Measurements from ENCODE around the gene LRRC8E. TPM values are rescaled to one million over a fixed set of nuclear protein-coding genes. Genes with fewer than 3 reads are reported as not detected.
"Not testable (repeated sequence)": the region's sequence is repeated elsewhere in the genome, so short reads cannot be mapped to it uniquely, and the experiment has no call there.

Gene LRRC8E
- total and polyA plus RNA-seq, 10 of the 15 experiments (the other 5 are each of a cell fraction or from before 2014, with no cell fraction given), result 0.04 to 0.32 (median 0.25) TPM; not detected in 7

DNA sequence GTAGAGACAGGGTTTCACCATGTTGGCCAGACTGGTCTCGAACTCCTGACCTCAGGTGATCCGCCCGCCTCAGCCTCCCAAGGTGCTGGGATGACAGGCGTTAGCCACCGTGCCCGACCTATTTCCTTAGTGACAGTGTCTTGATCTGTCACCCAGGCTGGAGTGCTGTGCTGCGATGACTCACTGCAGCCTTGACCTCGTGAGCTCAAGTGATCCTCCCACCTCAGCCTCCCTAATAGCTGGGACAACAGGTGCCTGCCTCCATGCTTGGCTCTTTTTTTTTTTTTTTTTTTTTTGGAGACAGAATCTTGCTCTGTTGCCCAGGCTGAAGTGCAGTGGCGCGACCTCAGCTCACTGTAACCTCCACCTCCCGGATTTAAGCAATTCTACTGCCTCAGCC, 41.7 kb downstream of the LRRC8E start:
- H3K9me3 ChIP-seq (replicated peaks; ENCODE audit: control insufficient read depth, insufficient read depth, low read length); H2AFZ ChIP-seq (ENCODE audit: control insufficient read depth, low read depth, low read length); H3K27ac ChIP-seq (ENCODE audit: control insufficient read depth, insufficient read depth); H3K27me3 ChIP-seq (replicated peaks in 1 of 2; ENCODE audit: control insufficient read depth in 2 of 2, insufficient read depth in 2 of 2, low read length in 1 of 2); BruUV-seq (replicated peaks); H3K9ac ChIP-seq (ENCODE audit: control insufficient read depth, insufficient read depth, low read length); ATAC-seq; H3K4me3 ChIP-seq; H3K79me2 ChIP-seq (ENCODE audit: control insufficient read depth, insufficient read depth, low read length); FAIRE-seq; intact Hi-C loops (cut with micrococcal nuclease; ENCODE audit: unreplicated experiment); H3K4me1 ChIP-seq (ENCODE audit: control insufficient read depth, insufficient read depth, low read length); in situ Hi-C loops (cut with MboI); DNase-seq (ENCODE audit: low read depth, low spot score); H4K20me1 ChIP-seq (ENCODE audit: control insufficient read depth, insufficient read depth); H3K4me2 ChIP-seq (ENCODE audit: control insufficient read depth, insufficient read depth): not testable (repeated sequence)
- CTCF ChIA-PET, result interaction anchor here (1.4 to 4.4 kb wide), 4 partner anchors 14 to 250 kb away, joined by 4 to 44 read pairs (median 6); partner anchors contain the start of genes TIMM44 and TRAPPC5
- 82% methylated on average over 11 of the region's 11 CpGs for WGBS (ENCODE audit: insufficient coverage, insufficient replicate concordance, low lambda C conversion rate, missing lambda C conversion rate)
- peaks cover 7 to 36% of the 10 kb centered on the region in 2 experiments; a peak in 3 of 4 replicates for H3K36me3 ChIP-seq (ENCODE audit: control insufficient read depth in 2 of 2, insufficient read depth in 2 of 2, low read length in 1 of 2)
- SMC1A ChIA-PET (ENCODE audit: uncharacterized antibody, unreplicated experiment), result interaction anchor here (2.2 kb wide), 1 partner anchor 14 kb away, joined by 10 read pairs; the partner anchor contains the start of gene TIMM44
- RAD21 ChIA-PET (ENCODE audit: unreplicated experiment), result interaction anchor here (0.6 to 0.7 kb wide), 2 partner anchors 13 to 831 kb away, joined by 3 read pairs; partner anchors contain the start of gene TIMM44
- POLR2A ChIA-PET, result interaction anchor here (0.7 to 1.7 kb wide), 3 partner anchors 9 to 58 kb away, joined by 4 to 13 read pairs (median 6); partner anchors contain the start of gene TIMM44

- intact Hi-C loops (cut with micrococcal nuclease; ENCODE audit: unreplicated experiment), result no loop called here
- Histone ChIP-seq H3K4me3 (no peak overlapping the region), H3K9ac (ENCODE audit: control insufficient read depth, insufficient read depth, low read length) (no peak overlapping the region), H3K4me1 (ENCODE audit: control insufficient read depth, insufficient read depth, low read length) (no peaks in the 10 kb centered on the region; the same call in 1 of the 2 replicates), H3K79me2 (ENCODE audit: control insufficient read depth, insufficient read depth, low read length) (no peaks in the 10 kb centered on the region), H3K4me2 (ENCODE audit: control insufficient read depth, insufficient read depth) (no peak overlapping the region), H3K27me3 (replicated peaks in 1 of 2; ENCODE audit: control insufficient read depth in 2 of 2, insufficient read depth in 2 of 2, low read length in 1 of 2) (no peaks in the 10 kb centered on the region), H3K27ac (ENCODE audit: control insufficient read depth, insufficient read depth) (no peak overlapping the region), H3K36me3 (ENCODE audit: control insufficient read depth in 2 of 2, insufficient read depth in 2 of 2, low read length in 1 of 2) (peaks cover 7 to 40% of the 10 kb centered on the region in 2 experiments; a peak in 3 of 4 replicates), H4K20me1 (ENCODE audit: control insufficient read depth, insufficient read depth) (no peaks in the 10 kb centered on the region; the same call in 1 of the 2 replicates), H3K9me3 (replicated peaks; ENCODE audit: control insufficient read depth, insufficient read depth, low read length) (no peaks in the 10 kb centered on the region), H2AFZ (ENCODE audit: control insufficient read depth, low read depth, low read length) (no peak overlapping the region)
- ATAC-seq, result no peak
- ChIA-PET SMC1A (ENCODE audit: uncharacterized antibody, unreplicated experiment) (interaction anchor here (1.2 kb wide), 1 partner anchor 13 kb away, joined by 3 read pairs; no protein-coding TSS in a partner anchor), RAD21 (ENCODE audit: unreplicated experiment) (interaction anchor here (0.6 to 0.7 kb wide), 2 partner anchors 13 to 832 kb away, joined by 3 read pairs; partner anchors contain the start of gene TIMM44), POLR2A (interaction anchor here (0.7 to 1.4 kb wide), 2 partner anchors 13 to 58 kb away, joined by 6 to 13 read pairs; partner anchors contain the start of gene TIMM44), CTCF (interaction anchor here (1.0 to 4.4 kb wide), 5 partner anchors 13 to 250 kb away, joined by 3 to 44 read pairs (median 4); partner anchors contain the start of genes TIMM44 and TRAPPC5)
- FAIRE-seq, result no peak
- DNase-seq (ENCODE audit: low read depth, low spot score), result no peak
- in situ Hi-C loops (cut with MboI), result no loop called here
- 85% methylated on average over 5 of the region's 7 CpGs for WGBS (ENCODE audit: insufficient coverage, insufficient replicate concordance, low lambda C conversion rate, missing lambda C conversion rate)
- no TSS peak for BruUV-seq (replicated peaks)
- TF ChIP-seq IKZF2 (IDR thresholded peaks at IDR 0.05), result no peak
- no peak for TF ChIP-seq EP300 (IDR thresholded peaks at IDR 0.05; ENCODE audit: borderline replicate concordance in 1 of 2, control insufficient read depth in 1 of 2, low read depth in 2 of 2, low read length in 2 of 2)
- TF ChIP-seq JUNB (IDR thresholded peaks at IDR 0.05), result no peak
- TF ChIP-seq, protein P1, sequence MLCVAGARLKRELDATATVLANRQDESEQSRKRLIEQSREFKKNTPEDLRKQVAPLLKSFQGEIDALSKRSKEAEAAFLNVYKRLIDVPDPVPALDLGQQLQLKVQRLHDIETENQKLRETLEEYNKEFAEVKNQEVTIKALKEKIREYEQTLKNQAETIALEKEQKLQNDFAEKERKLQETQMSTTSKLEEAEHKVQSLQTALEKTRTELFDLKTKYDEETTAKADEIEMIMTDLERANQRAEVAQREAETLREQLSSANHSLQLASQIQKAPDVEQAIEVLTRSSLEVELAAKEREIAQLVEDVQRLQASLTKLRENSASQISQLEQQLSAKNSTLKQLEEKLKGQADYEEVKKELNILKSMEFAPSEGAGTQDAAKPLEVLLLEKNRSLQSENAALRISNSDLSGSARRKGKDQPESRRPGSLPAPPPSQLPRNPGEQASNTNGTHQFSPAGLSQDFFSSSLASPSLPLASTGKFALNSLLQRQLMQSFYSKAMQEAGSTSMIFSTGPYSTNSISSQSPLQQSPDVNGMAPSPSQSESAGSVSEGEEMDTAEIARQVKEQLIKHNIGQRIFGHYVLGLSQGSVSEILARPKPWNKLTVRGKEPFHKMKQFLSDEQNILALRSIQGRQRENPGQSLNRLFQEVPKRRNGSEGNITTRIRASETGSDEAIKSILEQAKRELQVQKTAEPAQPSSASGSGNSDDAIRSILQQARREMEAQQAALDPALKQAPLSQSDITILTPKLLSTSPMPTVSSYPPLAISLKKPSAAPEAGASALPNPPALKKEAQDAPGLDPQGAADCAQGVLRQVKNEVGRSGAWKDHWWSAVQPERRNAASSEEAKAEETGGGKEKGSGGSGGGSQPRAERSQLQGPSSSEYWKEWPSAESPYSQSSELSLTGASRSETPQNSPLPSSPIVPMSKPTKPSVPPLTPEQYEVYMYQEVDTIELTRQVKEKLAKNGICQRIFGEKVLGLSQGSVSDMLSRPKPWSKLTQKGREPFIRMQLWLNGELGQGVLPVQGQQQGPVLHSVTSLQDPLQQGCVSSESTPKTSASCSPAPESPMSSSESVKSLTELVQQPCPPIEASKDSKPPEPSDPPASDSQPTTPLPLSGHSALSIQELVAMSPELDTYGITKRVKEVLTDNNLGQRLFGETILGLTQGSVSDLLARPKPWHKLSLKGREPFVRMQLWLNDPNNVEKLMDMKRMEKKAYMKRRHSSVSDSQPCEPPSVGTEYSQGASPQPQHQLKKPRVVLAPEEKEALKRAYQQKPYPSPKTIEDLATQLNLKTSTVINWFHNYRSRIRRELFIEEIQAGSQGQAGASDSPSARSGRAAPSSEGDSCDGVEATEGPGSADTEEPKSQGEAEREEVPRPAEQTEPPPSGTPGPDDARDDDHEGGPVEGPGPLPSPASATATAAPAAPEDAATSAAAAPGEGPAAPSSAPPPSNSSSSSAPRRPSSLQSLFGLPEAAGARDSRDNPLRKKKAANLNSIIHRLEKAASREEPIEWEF (IDR thresholded peaks at IDR 0.05; ENCODE audit: insufficient replicate concordance, low read depth, low read length), result no peak
- no peak for TF ChIP-seq SREBF1 (IDR thresholded peaks at IDR 0.05; ENCODE audit: low read length)
- no peak for TF ChIP-seq MLLT1 (IDR thresholded peaks at IDR 0.05)
These were observed 42.5 kb downstream of the LRRC8E start for GRCh38 chr19:7930765-7931164.
